ENCODE measurements around the gene TBC1D24.

The TBC1D24 gene

DNA sequence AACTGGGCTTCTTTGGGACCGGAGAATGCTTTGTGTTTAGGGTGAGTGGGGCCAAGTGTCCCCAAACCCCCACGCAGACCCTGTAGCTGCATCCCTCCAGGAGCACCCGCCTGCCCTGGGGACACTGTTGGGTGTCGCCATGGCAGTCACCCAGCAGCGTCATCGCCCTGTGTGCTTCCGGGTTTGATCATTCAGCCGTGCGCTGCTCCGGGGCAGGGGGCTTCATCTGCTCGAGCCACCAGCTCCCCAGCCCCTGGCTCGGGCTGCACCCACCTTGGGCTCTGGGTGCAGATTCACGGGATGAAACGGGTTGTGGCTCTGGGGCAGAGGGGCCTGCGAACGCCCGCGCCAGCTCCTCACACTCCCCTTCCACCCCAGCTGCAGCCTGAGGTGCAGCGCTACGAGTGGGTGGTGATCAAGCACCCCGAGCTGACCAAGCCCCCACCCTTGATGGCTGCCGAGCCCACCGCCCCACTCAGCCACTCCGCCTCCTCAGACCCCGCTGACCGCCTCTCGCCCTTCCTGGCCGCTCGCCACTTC is 25.0 kb downstream of the TBC1D24 start:
- no peak overlapping the region for H3K27ac Mint-ChIP-seq
- no peaks in the 10 kb centered on the region for H3K27me3 Mint-ChIP-seq (ENCODE audit: low read depth)
- H3K4me3 Mint-ChIP-seq, result no peak overlapping the region
- H3K4me1 Mint-ChIP-seq (ENCODE audit: low read depth), result no peaks in the 10 kb centered on the region
- no peak for DNase-seq (ENCODE audit: low spot score)
- H3K36me3 Mint-ChIP-seq (ENCODE audit: low read depth), result peaks cover 1% of the 10 kb centered on the region
- no peaks in the 10 kb centered on the region for H3K9me3 Mint-ChIP-seq

DNA sequence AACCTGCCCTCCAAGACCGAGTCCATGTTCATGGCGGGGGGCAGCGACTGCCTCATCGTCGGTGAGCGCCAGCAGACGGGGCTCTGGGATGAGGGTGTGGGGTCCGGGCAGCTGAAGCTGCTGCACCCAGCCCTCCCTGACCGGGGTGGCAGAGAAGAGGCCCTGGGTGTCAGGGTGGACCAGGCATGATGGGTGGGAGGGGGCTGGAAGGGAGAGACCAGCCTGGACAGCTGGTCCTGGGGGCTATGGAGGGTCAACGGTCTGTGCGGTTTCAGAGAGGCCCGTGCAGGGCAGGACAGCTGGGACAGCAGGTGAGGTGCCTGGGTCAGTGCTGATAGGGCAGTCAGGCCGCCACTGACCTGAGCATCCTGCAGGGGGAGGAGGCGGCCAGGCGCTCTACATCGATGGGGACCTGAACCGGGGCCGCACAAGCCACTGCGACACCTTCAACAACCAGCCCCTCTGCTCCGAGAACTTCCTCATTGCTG is 25.5 kb downstream of the TBC1D24 start:
- no peaks in the 10 kb centered on the region for H3K27me3 Mint-ChIP-seq (ENCODE audit: low read depth)
- no peaks in the 10 kb centered on the region for H3K9me3 Mint-ChIP-seq
- H3K4me3 Mint-ChIP-seq, result no peak overlapping the region
- H3K27ac Mint-ChIP-seq, result no peak overlapping the region
- DNase-seq (ENCODE audit: low spot score), result no peak
- peaks cover 1% of the 10 kb centered on the region for H3K36me3 Mint-ChIP-seq (ENCODE audit: low read depth)
- H3K4me1 Mint-ChIP-seq (ENCODE audit: low read depth), result no peaks in the 10 kb centered on the region

DNA sequence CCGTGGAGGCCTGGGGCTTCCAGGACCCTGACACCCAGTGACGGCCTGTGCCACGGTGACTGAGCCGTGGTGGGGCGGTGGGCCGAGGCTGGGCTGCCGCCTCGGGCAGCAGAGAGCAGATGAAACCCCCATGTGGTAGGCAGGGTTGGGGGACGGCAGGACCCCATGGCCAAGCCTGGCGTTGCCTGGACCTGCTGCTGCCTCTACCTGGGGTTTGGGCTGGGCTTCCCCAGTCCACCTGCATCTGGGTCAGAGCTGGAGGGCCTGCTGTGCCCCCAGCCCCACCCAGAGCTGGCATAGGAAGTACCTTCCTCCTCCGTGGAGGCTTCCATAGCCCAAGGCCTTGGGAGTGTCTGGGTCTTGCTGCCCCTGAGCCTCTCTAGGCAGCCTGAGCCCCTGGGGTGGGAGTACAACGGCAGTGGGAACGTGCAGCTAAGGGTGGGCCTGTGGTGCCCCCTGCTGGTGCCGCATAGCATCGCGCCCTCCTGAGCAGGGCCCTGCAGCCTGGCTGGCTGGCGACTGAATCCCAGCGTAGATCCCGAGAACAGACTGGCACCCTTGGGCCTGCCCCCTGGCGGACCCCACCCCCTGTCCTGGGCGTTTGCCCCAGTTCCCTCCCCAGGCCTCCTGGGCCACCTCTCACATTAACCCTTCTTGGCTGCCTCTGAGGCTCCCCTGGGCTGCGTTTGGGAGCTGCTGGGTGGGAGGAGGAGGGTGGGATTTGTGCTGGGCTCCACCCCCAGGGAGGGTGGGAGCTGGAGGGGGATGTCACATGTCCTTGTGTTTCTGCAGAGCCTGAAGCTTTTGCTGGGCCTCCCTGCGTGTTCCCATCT is 26.2 kb downstream of the TBC1D24 start:
- peak; percentile 64 for DNase-seq (ENCODE audit: low spot score)
- peaks cover 1% of the 10 kb centered on the region for H3K36me3 Mint-ChIP-seq (ENCODE audit: low read depth)
- H3K27ac Mint-ChIP-seq, result no peak overlapping the region
- no peaks in the 10 kb centered on the region for H3K27me3 Mint-ChIP-seq (ENCODE audit: low read depth)
- H3K9me3 Mint-ChIP-seq, result no peaks in the 10 kb centered on the region
- H3K4me1 Mint-ChIP-seq (ENCODE audit: low read depth), result no peaks in the 10 kb centered on the region
- H3K4me3 Mint-ChIP-seq, result no peak overlapping the region

DNA sequence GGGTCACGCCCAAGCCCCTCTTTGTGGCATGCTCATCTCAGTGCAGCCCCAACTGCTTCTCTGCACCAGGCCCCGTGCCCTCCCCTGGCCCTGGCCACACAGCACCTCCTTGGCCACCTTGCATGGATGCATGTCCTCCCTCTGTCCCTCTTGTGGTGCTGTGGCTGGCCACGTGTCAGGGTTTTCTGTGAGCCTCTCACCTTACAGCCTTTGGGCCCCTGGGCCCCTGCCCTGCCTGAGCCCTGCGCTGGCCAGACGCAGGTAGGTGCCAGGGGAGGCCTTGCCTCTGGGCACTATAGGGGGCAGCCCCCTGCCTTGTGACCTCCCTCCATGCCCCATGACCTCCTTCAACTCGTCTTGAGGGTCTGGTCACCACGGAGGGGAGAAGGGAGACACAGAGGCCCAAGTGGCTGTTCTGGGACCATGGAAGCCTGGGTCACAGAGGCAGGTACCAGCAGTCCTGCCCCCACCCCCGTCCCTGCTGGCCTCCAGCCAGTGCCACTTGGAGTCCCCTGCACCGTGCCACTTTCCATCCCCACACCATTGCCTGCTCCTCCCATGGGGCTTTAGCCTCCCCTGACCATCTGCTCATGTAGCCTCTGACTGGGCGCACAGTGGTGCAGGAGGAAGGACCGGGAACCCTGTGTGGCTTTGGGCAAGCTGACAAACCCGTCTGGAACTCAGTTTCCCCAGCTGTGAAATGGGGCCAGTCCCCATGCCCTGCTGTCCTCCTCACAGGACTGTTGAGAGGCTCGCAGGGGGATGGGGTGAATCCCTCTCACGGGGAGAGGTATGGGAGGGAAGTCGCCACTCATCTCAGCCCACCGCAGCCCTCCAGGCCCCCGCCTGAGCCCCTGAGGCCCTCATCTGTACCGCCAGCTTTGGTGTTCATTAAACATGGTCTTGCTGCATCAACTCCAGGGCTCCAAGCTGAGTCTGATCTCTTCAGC is 27.3 kb downstream of the TBC1D24 start:
- H3K27ac Mint-ChIP-seq, result no peak overlapping the region
- peaks cover 1% of the 10 kb centered on the region for H3K36me3 Mint-ChIP-seq (ENCODE audit: low read depth)
- H3K9me3 Mint-ChIP-seq, result no peaks in the 10 kb centered on the region
- H3K27me3 Mint-ChIP-seq (ENCODE audit: low read depth), result no peaks in the 10 kb centered on the region
- H3K4me3 Mint-ChIP-seq, result no peak overlapping the region
- no peaks in the 10 kb centered on the region for H3K4me1 Mint-ChIP-seq (ENCODE audit: low read depth)
- no peak for DNase-seq (ENCODE audit: low spot score)

DNA sequence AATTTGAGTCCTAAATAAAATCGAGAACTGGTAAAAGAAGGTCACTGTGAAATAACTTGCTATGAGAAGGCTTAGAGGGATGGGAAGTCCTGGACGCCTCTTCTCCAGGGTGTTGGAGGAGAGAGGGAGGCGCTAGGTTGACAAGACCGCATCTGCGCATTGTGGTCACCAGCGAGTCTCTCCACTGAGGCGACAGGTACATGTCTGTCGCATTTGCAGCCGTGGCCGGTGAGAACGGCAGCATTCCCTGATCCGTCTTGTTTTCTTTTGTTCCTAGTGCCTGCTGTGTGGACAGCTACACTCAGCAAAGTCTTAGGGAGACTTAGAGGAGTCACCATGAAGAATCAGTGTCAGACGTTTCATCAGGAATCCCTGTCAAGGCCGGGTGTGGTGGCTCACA is 30.8 kb downstream of the TBC1D24 start:
- no peak overlapping the region for H3K27ac Mint-ChIP-seq
- H3K36me3 Mint-ChIP-seq (ENCODE audit: low read depth), result no peaks in the 10 kb centered on the region
- DNase-seq (ENCODE audit: low spot score), result no peak
- H3K9me3 Mint-ChIP-seq, result no peaks in the 10 kb centered on the region
- H3K27me3 Mint-ChIP-seq (ENCODE audit: low read depth), result no peaks in the 10 kb centered on the region
- no peaks in the 10 kb centered on the region for H3K4me1 Mint-ChIP-seq (ENCODE audit: low read depth)
- no peak overlapping the region for H3K4me3 Mint-ChIP-seq

- no peak overlapping the region for H3K27ac Mint-ChIP-seq
- H3K4me3 Mint-ChIP-seq, result no peak overlapping the region
- H3K27me3 Mint-ChIP-seq (ENCODE audit: low read depth), result no peaks in the 10 kb centered on the region
- no peak for DNase-seq (ENCODE audit: low spot score)
- no peaks in the 10 kb centered on the region for H3K9me3 Mint-ChIP-seq
- H3K36me3 Mint-ChIP-seq (ENCODE audit: low read depth), result no peaks in the 10 kb centered on the region
- H3K4me1 Mint-ChIP-seq (ENCODE audit: low read depth), result no peaks in the 10 kb centered on the region
Observed at GRCh38 chr16:2507052-2507659, 32.2 kb downstream of the TBC1D24 start.

DNA sequence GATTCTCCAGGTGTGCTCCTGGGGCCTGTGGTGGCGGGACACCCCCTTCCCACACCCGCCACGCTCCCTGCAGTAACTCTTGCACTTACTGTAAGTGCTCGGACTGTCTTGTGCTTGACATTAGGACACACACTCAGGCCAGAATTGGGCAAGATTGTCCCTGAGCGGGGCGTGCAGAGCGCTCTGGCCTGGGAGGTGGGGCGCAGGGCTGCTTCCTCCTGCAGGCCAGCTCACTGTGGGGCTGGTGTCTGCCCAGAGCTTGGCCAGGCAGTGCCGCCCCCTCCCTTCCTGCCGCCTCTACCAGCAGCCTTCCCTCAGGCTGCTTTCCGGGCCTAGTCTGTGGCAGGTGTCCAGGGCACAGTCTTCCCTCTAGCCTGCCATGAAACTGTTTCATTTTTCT is 32.7 kb downstream of the TBC1D24 start:
- H3K27me3 Mint-ChIP-seq (ENCODE audit: low read depth), result no peaks in the 10 kb centered on the region
- no peaks in the 10 kb centered on the region for H3K36me3 Mint-ChIP-seq (ENCODE audit: low read depth)
- no peak for DNase-seq (ENCODE audit: low spot score)
- H3K4me3 Mint-ChIP-seq, result no peak overlapping the region
- H3K9me3 Mint-ChIP-seq, result no peaks in the 10 kb centered on the region
- peaks cover under 1% of the 10 kb centered on the region for H3K4me1 Mint-ChIP-seq (ENCODE audit: low read depth)
- H3K27ac Mint-ChIP-seq, result no peak overlapping the region

DNA sequence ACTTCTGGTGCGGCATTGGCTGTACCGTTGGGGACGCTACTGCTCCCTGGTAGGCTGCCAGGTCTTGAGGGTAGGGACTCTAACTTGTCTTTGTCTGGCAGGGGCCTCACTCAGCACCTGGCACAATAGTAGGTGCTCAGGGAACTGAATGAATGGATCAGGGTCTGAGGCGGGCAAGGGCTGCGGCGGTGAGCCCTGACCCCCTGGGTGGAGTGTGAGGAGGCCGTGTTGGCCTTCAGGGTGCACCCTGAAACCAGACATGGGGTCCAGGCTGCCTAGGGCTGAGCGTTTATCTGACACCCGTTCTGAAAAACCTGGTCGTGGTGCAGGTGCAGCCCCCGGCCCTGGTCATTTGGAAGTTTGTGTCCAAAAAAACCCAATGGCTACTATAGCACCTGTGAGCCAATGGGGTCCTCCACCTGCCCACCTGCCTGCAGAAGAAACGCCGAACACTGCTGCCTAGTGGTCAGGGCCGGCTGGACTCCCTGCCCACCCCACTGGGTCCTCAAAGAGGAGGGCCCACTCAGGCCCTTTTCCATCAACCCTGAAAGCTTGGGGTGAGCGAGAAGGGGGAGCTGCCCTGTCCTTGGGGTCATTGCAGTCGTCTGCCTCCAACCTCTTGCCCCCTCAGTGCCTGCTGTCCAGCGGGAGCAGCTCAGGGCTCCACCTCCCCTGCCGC is 33.9 kb downstream of the TBC1D24 start:
- no peaks in the 10 kb centered on the region for H3K27me3 Mint-ChIP-seq (ENCODE audit: low read depth)
- H3K27ac Mint-ChIP-seq, result no peak overlapping the region
- no peaks in the 10 kb centered on the region for H3K36me3 Mint-ChIP-seq (ENCODE audit: low read depth)
- H3K4me3 Mint-ChIP-seq, result no peak overlapping the region
- no peaks in the 10 kb centered on the region for H3K9me3 Mint-ChIP-seq
- no peak for DNase-seq (ENCODE audit: low spot score)
- H3K4me1 Mint-ChIP-seq (ENCODE audit: low read depth), result peaks cover 6% of the 10 kb centered on the region

DNA sequence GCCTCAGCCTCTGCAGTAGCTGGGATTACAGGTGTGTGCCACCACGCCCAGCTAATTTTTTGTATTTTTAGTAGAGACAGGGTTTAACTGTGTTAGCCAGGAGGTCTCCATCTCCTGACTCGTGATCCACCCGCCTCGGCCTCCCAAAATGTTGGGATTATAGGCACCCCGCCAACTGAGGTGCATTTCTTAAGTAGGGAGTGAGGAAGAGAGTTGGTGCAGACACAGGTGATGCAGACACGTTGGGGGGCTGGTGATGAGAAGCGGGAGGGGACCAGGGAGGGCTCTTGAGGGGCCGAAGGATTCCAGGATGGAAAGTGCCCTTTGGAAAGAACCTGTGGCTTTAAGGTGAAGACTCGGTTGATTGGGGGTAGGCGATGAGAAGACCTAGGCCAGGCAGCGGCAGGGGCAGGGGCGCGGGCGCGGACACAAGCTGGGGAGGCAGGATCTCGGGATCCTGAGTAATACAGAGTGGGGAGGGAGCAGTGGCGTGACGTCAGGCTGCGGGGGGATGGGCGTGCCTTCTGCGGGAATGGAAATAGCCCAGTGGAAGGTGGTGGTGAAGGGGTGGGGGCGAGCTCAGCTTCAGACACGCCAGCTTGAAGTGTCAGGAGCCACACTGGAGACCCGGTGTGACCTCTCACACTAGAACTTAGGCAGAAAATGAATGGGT is 36.3 kb downstream of the TBC1D24 start:
- peaks cover 21% of the 10 kb centered on the region for H3K4me1 Mint-ChIP-seq (ENCODE audit: low read depth)

DNA sequence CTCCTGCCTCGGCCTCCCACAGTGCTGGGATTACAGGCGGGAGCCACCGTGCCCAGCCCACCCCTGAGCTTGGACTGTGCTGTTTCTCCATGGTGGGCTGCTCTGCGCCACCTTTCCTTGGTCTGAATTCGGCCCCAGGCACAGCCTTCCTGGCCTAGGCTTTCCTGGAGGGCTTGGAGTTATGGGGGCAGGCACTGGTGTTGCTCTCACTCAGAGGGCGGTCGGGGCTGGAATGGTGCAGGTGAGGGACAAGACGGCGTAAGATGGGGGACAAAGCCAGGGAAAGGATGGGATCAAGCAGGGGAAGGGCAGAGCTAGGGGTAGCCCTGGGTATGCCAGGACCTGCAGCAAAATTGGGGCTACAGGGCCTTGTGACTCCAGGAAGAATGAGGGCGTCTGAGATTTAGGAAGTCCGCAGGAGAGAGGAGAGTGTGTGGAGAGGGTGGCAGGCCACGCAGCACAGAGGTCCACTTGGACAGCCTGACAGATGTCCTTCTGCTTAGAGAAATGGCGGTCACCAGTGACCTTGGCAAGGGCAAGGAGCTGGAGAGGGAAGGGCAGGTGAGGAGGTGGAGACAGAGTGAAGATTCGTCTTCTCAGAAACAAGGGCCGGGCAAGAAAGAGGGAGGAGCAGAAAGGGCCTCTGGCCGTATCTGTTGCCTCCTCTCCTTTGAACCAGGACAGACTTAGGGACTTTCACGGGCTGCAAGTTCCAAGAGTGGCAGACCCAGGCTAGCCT is 37.2 kb downstream of the TBC1D24 start:
- peak overlapping the region; percentile 91 for H3K27ac Mint-ChIP-seq
- H3K4me1 Mint-ChIP-seq (ENCODE audit: low read depth), result peaks cover 29% of the 10 kb centered on the region
- H3K36me3 Mint-ChIP-seq (ENCODE audit: low read depth), result peaks cover 8% of the 10 kb centered on the region
- no peaks in the 10 kb centered on the region for H3K9me3 Mint-ChIP-seq
- H3K27me3 Mint-ChIP-seq (ENCODE audit: low read depth), result no peaks in the 10 kb centered on the region
- no peak for DNase-seq (ENCODE audit: low spot score)
- peak overlapping the region; percentile 77 for H3K4me3 Mint-ChIP-seq

More for the DNA sequence above, 36.3 kb downstream of the TBC1D24 start:
- H3K36me3 Mint-ChIP-seq (ENCODE audit: low read depth), result peaks cover under 1% of the 10 kb centered on the region
- no peak for DNase-seq (ENCODE audit: low spot score)
- H3K9me3 Mint-ChIP-seq, result no peaks in the 10 kb centered on the region
- no peak overlapping the region for H3K4me3 Mint-ChIP-seq
- H3K27me3 Mint-ChIP-seq (ENCODE audit: low read depth), result no peaks in the 10 kb centered on the region
- H3K27ac Mint-ChIP-seq, result no peak overlapping the region

DNA sequence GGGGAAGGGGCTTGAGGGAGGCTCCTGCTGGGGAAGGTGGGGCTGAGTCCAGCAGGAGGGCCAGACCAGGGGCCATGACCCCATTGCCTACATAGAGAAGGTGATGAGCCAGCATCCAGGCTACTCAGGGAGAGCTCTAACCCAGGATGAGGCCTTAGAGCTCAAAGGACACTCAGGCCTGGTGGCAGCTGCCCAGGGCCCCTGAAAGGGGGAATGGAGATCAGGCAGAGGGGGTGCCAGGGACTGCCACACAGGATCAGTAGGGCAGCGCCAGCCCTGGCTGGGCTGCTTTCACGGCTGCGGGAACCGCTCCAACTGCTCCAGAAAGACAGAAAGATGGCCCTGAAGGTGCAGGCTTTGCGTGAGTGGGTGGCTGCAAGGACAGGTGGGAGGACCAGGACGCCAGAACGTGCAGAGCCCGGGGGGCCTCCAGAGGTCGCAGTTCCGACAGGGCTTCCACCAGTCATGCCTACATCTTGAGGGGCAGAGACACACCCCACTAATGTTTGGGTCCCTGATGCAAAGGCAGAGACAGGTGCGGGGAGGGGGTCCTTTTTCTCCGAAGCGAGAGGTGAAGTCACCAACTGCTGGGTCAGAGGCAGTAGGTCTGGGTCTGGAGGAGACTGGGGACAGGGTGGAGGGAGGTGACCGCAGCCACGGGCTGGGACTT is 37.9 kb downstream of the TBC1D24 start:
- Mint-ChIP-seq H3K4me1 (ENCODE audit: low read depth) (peaks cover 29% of the 10 kb centered on the region), H3K27me3 (ENCODE audit: low read depth) (no peaks in the 10 kb centered on the region), H3K27ac (peak overlapping the region; percentile 91), H3K36me3 (ENCODE audit: low read depth) (peaks cover 10% of the 10 kb centered on the region), H3K4me3 (peak overlapping the region; percentile 77), H3K9me3 (no peaks in the 10 kb centered on the region)
- no peak for DNase-seq (ENCODE audit: low spot score)

All from T-helper 2 cell treated with Interferon-gamma antibody and Interleukin-4, amounts not matched to agents 5 μg/mL and 100 μg/mL, for 36 hours (primary cell).